Lower leg skin (tissue), 3 donors: Measurements from ENCODE around the gene PABPN1L.

Source experiments
- CTCF ChIP-seq, 3 donors: fragments of 450-650 bp; IDR thresholded peaks; one replicate each; pipeline ENCODE4 v1.5.1; 2016; ENCODE audit warnings: antibody characterized with exemption in 3 of 3, mild to moderate bottlenecking in 3 of 3, moderate library complexity in 2 of 3
- POLR2A ChIP-seq, 2 donors: fragments of 450-650 bp; IDR thresholded peaks; one replicate each; pipeline ENCODE4 v1.6.1; 2016 to 2017; ENCODE audit warnings: antibody characterized with exemption in 2 of 2, mild to moderate bottlenecking in 1 of 2, moderate library complexity in 1 of 2

- TF ChIP-seq CTCF (IDR thresholded peaks at IDR 0.05) = no peak
- TF ChIP-seq POLR2A (IDR thresholded peaks at IDR 0.05) = no peak
These were observed 6.9 kb downstream of the PABPN1L start for GRCh38 chr16:88859381-88860091.
